HG03432 (cell line): Measurements from ENCODE around the gene GALNT12.

ENCODE experiments used
- ATAC-seq: cut with Tn5 transposase; IDR thresholded peaks from one replicate; pipeline ENCODE4 v1.9.1; 2021; ENCODE audit warnings: mild to moderate bottlenecking, moderate library complexity; ENCODE audit not compliant: unreplicated experiment

Gene GALNT12

GRCh38 chr9:98877311-98877710 lies 69.8 kb downstream of the GALNT12 start:
- ATAC-seq: no peak

GRCh38 chr9:98879094-98879962 lies 71.9 kb downstream of the GALNT12 start:
- no peak for ATAC-seq

GRCh38 chr9:98879963-98880310 lies 72.5 kb downstream of the GALNT12 start:
- ATAC-seq: no peak

GRCh38 chr9:98880311-98881015 lies 73.0 kb downstream of the GALNT12 start:
- ATAC-seq: no peak

GRCh38 chr9:98881356-98881755 lies 73.9 kb downstream of the GALNT12 start:
- ATAC-seq: no peak

GRCh38 chr9:98881836-98882568 lies 74.5 kb downstream of the GALNT12 start:
- ATAC-seq: no peak

GRCh38 chr9:98882569-98882923 lies 75.1 kb downstream of the GALNT12 start:
- no peak for ATAC-seq

- no peak for ATAC-seq
Measured at GRCh38 chr9:98883276-98883675, 75.8 kb downstream of the GALNT12 start.

GRCh38 chr9:98884849-98885248 lies 77.4 kb downstream of the GALNT12 start:
- no peak for ATAC-seq

- no peak for ATAC-seq
Measured at GRCh38 chr9:98885575-98886295, 78.3 kb downstream of the GALNT12 start.

GRCh38 chr9:98886691-98887229 lies 79.3 kb downstream of the GALNT12 start:
- ATAC-seq: no peak

GRCh38 chr9:98887918-98888510 lies 80.5 kb downstream of the GALNT12 start:
- no peak for ATAC-seq

- no peak for ATAC-seq
Measured at GRCh38 chr9:98888801-98889421, 81.4 kb downstream of the GALNT12 start.

- ATAC-seq: no peak
Measured at GRCh38 chr9:98890256-98890655, 82.8 kb downstream of the GALNT12 start.

- ATAC-seq: no peak
Measured at GRCh38 chr9:98892288-98892687, 84.8 kb downstream of the GALNT12 start.

- no peak for ATAC-seq
Measured at GRCh38 chr9:98892690-98893089, 85.2 kb downstream of the GALNT12 start.

GRCh38 chr9:98894171-98894570 lies 86.7 kb downstream of the GALNT12 start:
- ATAC-seq: no peak

- ATAC-seq: no peak
Measured at GRCh38 chr9:98894761-98895160, 87.3 kb downstream of the GALNT12 start.

GRCh38 chr9:98896632-98897031 lies 89.2 kb downstream of the GALNT12 start:
- no peak for ATAC-seq

- no peak for ATAC-seq
Measured at GRCh38 chr9:98897745-98898144, 90.3 kb downstream of the GALNT12 start.
